Middle frontal gyrus (tissue), 1 donor: ENCODE data around the gene SMIM10L2A.
"Not testable (repeated sequence)": the region's sequence is repeated elsewhere in the genome, so short reads cannot be mapped to it uniquely, and the experiment has no call there.

ENCODE experiments used
- DNase-seq: peaks from one replicate; pipeline ENCODE4 v3.0.0-alpha.2; 2015; ENCODE audit warnings: low spot score; ENCODE audit errors: extremely low spot score

Gene SMIM10L2A

GRCh38 chrX:135421932-135422809, at the start of gene SMIM10L2A:
TSS of gene SMIM10L2A (plus strand) at chrX:135421944. CDS start at chrX:135422132, 188 bp downstream.
- no peak for DNase-seq

DNA sequence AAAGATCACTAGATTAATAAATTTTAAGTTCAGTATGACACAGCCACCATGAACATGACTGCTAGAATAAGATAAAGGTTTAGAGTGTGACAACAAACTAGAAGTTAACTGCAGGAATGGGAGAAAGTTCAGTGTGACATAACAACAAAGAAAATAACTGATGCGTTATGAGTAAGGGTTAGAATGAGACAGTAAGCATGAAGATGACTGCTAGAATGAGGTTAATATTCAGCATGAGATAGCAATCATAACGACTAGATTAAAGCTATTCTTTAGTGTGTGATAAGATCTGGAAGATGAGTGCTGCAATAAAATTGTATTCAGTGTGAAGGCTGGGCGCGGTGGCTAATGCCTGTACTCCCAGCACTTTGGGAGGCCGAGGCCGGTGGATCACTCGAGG, 48.4 kb upstream of the SMIM10L2A start:
- DNase-seq = no peak

GRCh38 chrX:135382260-135382659, 39.5 kb upstream of the SMIM10L2A start:
- DNase-seq = no peak

DNA sequence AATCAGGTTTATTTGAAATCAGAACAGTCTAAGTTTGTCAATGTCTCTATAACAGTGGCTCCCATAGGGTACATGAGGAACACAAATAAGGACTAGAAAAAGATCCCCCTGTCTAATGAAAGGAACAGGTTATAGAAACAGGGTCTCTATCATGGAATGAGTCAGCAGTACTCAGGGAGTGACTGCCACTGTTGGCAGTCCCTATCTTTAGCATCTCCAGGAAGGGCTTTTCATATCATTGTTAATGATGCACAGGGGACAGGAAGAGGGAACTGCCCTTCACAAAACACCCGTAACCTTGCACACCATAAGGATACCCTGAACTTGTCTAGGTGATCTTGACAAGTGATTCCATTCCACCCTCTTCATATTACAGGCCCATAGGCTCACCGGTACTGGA, 38.5 kb upstream of the SMIM10L2A start:
- DNase-seq = no peak

- DNase-seq = no peak
Measured at GRCh38 chrX:135384161-135384836, 37.4 kb upstream of the SMIM10L2A start.

GRCh38 chrX:135388841-135389240, 32.9 kb upstream of the SMIM10L2A start:
- DNase-seq = no peak

DNA sequence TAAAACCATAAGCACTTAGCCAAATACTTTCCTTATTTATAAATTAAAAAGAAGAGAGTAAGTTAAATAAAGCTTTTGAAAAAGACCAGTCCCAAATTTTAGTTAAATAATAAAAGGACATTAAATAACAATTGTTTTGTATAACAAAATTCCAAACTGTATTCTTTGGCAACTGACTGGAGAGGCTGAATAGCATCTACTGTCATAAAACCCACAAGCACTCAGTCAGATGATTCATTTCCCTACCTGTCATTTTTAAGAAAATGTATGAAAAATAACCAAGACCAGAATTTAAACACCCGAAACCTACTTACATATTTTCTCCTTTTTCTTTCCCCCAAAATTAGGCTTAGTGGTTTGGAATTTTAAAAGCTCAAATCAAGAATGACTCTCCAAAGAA, 32.5 kb upstream of the SMIM10L2A start:
- DNase-seq = no peak

DNA sequence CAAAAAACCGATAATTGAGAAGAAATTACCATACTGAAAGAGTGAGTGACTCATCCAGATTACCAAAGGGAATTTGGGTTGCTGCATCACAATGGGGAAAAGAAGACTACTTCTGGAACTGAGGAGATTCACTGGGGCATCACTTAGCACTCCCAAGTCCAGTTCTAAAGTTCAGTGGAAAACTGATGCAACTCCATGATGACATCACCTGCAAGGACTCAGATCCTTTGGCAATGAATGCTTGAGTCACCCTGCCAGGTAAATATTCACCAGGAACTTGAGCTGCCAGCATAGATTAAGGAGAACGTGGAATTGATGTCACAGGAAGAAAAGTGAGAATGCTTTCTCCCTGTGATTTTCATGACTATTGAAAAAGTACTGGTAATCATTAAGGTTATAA, 32.0 kb upstream of the SMIM10L2A start:
- DNase-seq = no peak

GRCh38 chrX:135391734-135392133, 30.0 kb upstream of the SMIM10L2A start:
- no peak for DNase-seq

- no peak for DNase-seq
Measured at GRCh38 chrX:135393051-135393450, 28.7 kb upstream of the SMIM10L2A start.

DNA sequence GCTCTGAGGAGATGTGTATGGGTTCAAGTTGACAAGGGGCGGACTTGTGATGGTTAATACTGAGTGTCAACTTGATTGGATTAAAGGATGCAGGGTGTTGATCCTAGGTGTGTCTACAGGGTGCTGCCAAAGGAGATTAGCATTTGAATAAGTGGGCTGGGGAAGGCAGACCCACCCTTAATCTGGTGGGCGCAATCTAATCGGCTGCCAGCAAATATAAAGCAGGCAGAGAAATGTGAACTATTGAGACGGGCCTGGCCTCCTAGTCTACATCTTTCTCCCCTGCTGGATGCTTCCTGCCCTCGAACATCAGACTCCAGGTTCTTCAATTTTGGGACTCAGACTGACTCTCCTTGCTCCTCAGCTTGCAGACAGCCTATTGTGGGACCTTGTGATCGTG, 26.7 kb upstream of the SMIM10L2A start:
- DNase-seq = no peak

DNA sequence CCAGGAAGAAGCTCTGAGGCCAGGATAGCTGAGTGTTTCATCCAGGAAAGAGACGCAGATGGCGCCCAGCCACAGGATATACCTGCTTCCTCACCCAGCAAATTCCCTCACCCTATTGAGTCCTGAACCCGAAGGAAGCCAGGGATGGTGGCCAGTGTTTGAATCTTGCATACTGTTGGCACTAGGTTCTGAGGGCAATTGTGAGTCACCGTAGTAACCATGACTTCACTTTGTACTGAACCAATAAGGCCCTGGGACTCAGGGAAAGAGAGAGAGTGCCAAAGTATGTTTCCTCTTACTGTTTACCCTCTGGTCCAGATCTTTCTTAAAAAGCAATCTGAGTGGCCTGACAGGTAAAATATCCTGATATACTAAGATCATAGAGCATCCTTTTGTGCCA, 25.6 kb upstream of the SMIM10L2A start:
- DNase-seq = no peak

DNA sequence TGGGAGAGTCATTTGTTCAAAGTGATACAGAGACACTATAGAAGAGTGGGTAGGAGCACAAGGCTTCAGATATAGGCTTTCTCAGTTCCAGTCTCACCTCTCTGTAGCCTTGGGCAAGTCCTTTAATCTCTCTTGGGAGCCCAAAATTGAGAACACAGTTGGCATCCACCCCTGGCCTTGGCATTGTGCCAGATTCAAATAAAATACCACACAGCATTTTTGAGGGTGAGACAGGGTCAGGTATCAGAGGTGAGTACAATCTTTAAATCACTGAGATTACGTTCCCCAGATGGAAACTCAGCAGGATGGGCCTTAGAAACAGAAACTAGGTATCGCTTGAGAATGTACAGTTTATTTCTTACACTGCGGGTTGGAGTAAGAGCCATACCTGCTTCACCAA, 25.2 kb upstream of the SMIM10L2A start:
- no peak for DNase-seq

- DNase-seq = no peak
Measured at GRCh38 chrX:135397652-135398051, 24.1 kb upstream of the SMIM10L2A start.

GRCh38 chrX:135403374-135403773, 18.4 kb upstream of the SMIM10L2A start:
- DNase-seq = no peak

GRCh38 chrX:135406428-135406827, 15.3 kb upstream of the SMIM10L2A start:
- not testable (repeated sequence) for DNase-seq

DNA sequence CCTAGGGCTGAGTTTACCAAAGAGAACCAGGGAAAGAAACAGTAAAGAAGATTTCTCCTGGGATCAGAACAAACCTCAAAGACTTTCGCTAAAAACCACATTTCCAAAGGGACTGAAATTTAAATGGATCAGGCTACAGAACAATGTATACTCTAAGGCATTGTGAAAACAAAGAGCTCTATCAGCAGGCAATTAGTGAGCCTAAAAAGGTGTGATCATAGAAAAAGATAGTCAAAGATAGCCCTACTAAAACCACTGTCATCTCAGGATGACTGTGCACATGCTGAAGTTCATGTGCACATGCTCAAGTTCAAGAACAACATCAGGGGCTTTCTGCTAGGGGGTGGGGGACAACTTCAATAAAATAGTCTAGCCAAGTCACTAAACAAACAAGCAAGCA, 12.9 kb upstream of the SMIM10L2A start:
- no peak for DNase-seq

DNA sequence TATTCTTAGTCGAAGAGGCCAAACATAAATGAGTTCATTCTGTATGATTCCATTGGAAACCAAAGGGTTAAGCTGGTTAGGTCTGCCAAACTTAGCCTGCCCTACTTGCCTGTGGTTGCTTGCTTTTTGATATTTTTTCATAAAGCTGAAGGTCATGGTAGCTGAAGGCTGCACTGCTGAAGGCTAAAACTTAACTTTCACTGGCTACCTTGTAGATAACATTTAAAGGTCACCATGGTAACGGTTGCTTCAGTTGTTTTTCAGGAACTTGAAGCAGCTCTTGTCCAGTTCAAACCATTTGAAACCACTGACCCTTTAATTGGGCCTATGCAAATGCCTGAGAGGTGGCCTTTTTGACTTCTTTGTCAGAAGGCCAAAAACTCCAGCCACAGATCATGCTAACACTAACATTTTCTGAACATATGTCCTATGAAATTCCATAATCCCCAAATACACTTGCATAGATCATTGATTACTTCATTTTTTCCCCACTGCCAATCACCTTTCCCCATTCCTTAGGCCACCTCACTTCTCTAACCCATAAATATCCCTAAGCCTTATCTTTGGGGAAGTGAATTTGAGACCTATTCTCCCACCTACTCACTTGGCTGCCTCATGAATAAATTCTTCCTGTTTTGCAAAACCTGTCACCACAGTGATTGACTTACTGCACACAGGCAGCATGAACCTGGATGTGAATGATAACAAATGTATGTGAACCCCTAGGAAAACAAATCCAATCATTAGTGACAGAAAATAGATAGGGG, 10.7 kb upstream of the SMIM10L2A start:
- DNase-seq = no peak

DNA sequence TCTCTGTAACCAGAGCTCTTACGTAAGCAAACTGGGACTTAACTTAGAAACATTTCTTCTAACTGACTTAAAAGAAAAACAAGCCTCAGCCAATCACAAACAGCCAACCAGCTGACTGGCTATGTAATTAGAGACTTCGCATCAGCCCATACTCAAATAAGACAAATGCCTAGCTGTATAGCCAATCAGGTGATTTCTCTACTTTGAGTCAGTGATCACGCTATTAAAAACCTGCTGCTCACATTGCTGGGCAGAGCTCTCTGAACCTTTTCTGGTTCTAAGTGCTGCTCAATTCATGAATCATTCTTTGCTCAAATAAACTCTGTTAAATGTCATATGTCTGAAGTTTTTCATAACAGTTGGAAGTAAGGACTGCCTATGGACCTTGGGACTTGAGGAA, 9.9 kb upstream of the SMIM10L2A start:
- DNase-seq = no peak

DNA sequence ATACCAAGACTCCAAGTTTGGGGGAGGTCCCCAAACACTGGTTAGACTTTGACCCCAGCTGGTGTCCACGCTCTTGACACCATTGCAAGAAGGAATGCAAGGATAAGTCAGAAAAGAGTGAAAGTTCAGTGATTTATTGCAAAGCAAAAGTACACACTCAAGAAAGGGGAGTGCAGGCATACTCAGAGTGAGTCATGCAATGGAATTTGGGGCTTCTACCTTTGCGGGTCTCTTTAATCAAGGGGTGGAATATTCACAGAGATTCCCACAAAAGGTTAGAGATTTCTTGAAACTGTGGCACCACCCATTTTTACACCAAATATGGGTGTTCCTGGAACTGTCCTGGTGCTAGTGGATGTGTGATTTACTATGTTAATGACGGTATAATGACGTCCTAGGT, 5.2 kb upstream of the SMIM10L2A start:
- no peak for DNase-seq

GRCh38 chrX:135420831-135421230, 913 bp upstream of the SMIM10L2A start:
- no peak for DNase-seq

DNA sequence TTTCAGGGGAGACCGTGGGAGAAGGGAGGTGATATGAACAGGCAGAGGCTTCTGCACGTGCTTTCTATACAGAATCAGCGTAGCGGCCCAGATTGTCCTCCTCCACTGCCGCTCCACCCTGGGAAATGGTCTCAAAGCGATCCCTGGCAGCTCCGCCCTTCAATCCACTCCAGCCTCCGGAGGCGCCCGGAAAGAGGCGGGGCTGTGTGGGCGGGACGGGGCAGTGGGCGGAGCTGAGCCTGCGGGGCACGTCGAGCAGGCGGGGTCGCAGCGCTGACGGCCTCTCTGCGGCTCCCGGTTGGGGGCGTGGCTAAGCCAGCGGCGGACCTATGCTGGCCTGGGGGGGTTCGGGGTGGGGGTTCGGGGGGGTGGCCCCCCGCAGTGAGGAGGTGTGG, 210 bp upstream of the SMIM10L2A start:
- DNase-seq = peak; percentile 69
